ENCODE data around the gene RMND1. TPM values are rescaled to one million over a fixed set of nuclear protein-coding genes. Genes with fewer than 3 reads are reported as not detected.
"Not testable (repeated sequence)": the region's sequence is repeated elsewhere in the genome, so short reads cannot be mapped to it uniquely, and the experiment has no call there.

RMND1 gene
- total RNA-seq, 2 experiments from 2014 or later, result 6.5 to 7.5 TPM

DNA sequence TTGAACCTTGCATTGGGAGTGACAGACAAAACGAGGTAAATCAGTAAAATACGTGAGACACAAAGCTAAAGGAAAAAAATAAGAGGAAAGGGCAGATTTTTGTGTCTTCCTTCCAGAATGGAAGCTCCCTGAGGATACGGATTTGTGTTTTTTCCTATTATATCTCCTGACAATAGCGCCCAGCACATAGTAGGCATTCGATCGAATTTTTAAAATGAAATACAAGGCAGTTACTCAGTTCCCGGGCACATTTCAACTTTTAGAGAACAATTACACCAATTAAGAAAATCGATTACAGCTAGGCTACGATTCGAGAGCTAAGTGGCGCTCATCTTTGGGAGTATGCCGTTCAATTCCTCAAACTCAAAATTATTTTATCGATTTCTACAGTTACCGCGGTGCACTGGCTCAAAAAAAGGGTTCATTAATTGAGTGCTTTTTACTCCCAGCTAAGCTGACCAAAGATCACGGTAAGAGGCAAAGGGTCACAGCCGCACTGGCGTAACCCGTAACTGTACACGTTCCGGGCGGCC lies 443 bp downstream of the RMND1 start:
- Mint-ChIP-seq H3K27me3 (no peaks in the 10 kb centered on the region), H3K4me1 (ENCODE audit: low read depth) (peaks cover 65% of the 10 kb centered on the region), H3K4me3 (peak overlapping the region; percentile 91), H3K27ac (peak overlapping the region; percentile 80), H3K9me3 (no peaks in the 10 kb centered on the region), H3K36me3 (ENCODE audit: low read depth) (peaks cover 28% of the 10 kb centered on the region)
- CTCF ChIA-PET, result interaction anchor here (0.7 to 2.0 kb wide), 6 partner anchors 10 to 61 kb away, joined by 3 to 6 read pairs (median 3); no protein-coding TSS in a partner anchor
- ATAC-seq (ENCODE audit: poor library complexity) (no peak), DNase-seq (no peak)
- POLR2A ChIA-PET, result interaction anchor here (0.5 to 3.5 kb wide), 13 partner anchors 9 to 855 kb away, joined by 3 to 108 read pairs (median 4); partner anchors contain the start of gene ZBTB2
- peak overlapping the region; percentile 76 for H3K4me3 ChIP-seq (ENCODE audit: low read length)
- TF ChIP-seq, protein P1, sequence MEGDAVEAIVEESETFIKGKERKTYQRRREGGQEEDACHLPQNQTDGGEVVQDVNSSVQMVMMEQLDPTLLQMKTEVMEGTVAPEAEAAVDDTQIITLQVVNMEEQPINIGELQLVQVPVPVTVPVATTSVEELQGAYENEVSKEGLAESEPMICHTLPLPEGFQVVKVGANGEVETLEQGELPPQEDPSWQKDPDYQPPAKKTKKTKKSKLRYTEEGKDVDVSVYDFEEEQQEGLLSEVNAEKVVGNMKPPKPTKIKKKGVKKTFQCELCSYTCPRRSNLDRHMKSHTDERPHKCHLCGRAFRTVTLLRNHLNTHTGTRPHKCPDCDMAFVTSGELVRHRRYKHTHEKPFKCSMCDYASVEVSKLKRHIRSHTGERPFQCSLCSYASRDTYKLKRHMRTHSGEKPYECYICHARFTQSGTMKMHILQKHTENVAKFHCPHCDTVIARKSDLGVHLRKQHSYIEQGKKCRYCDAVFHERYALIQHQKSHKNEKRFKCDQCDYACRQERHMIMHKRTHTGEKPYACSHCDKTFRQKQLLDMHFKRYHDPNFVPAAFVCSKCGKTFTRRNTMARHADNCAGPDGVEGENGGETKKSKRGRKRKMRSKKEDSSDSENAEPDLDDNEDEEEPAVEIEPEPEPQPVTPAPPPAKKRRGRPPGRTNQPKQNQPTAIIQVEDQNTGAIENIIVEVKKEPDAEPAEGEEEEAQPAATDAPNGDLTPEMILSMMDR (IDR thresholded peaks at IDR 0.05), result no peak
- peaks cover 4% of the 10 kb centered on the region for H3K36me3 ChIP-seq (ENCODE audit: insufficient read depth, low read length)
- no peaks in the 10 kb centered on the region for H3K27me3 ChIP-seq (ENCODE audit: control insufficient read depth in 1 of 2, insufficient read depth in 2 of 2, low read length in 2 of 2)
- intact Hi-C loops (cut with DNase I, micrococcal nuclease), result loop anchor here (5.0 to 10.0 kb wide), 3 partner anchors 44 to 1543 kb away; partner anchors contain the start of gene MTHFD1L (in 1 of the 2)
- peaks cover 13% of the 10 kb centered on the region for H3K4me1 ChIP-seq (ENCODE audit: insufficient read depth, low read length)
- H3K9me3 ChIP-seq (ENCODE audit: control insufficient read depth in 1 of 2, insufficient read depth in 1 of 2, low read length in 2 of 2), result no peaks in the 10 kb centered on the region
- peak overlapping the region; percentile 35 to 85 for H3K27ac ChIP-seq (ENCODE audit: low read depth in 1 of 2, low read length in 2 of 2)

DNA sequence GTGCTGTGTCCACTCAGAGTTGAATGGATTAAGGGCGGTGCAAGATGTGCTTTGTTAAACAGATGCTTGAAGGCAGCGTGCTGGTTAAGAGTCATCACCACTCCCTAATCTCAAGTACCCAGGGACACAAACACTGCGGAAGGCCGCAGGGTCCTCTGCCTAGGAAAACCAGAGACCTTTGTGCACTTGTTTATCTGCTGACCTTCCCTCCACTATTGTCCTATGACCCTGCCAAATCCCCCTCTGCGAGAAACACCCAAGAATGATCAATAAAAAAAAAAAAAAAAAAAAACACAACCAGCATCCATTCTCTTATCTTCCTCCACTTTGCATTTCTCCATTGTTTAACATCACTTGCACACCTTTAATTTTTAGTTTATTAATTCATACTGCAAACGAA lies 998 bp downstream of the RMND1 start:
- H3K36me3 ChIP-seq (ENCODE audit: insufficient read depth, low read length); H3K27me3 Mint-ChIP-seq; H3K27me3 ChIP-seq (ENCODE audit: control insufficient read depth in 1 of 2, insufficient read depth in 2 of 2, low read length in 2 of 2); H3K27ac ChIP-seq (ENCODE audit: low read depth in 1 of 2, low read length in 2 of 2); H3K9me3 Mint-ChIP-seq; ATAC-seq (ENCODE audit: poor library complexity); DNase-seq; H3K9me3 ChIP-seq (ENCODE audit: control insufficient read depth in 1 of 2, insufficient read depth in 1 of 2, low read length in 2 of 2): not testable (repeated sequence)
- peaks cover 65% of the 10 kb centered on the region for H3K4me1 Mint-ChIP-seq (ENCODE audit: low read depth)
- ChIA-PET CTCF (interaction anchor here (1.1 to 2.0 kb wide), 4 partner anchors 13 to 61 kb away, joined by 3 to 6 read pairs (median 3); no protein-coding TSS in a partner anchor), POLR2A (interaction anchor here (1.0 to 3.5 kb wide), 9 partner anchors 8 to 61 kb away, joined by 3 to 108 read pairs (median 11); partner anchors contain the start of gene ZBTB2)
- Histone ChIP-seq H3K4me1 (ENCODE audit: insufficient read depth, low read length) (peaks cover 13% of the 10 kb centered on the region), H3K4me3 (ENCODE audit: low read length) (peak overlapping the region; percentile 76)
- H3K4me3 Mint-ChIP-seq, result peak overlapping the region; percentile 91
- H3K27ac Mint-ChIP-seq, result peak overlapping the region; percentile 80
- intact Hi-C loops (cut with DNase I, micrococcal nuclease), result loop anchor here (5.0 to 10.0 kb wide), 3 partner anchors 44 to 1544 kb away; partner anchors contain the start of gene MTHFD1L (in 1 of the 2)
- peaks cover 23% of the 10 kb centered on the region for H3K36me3 Mint-ChIP-seq (ENCODE audit: low read depth)

DNA sequence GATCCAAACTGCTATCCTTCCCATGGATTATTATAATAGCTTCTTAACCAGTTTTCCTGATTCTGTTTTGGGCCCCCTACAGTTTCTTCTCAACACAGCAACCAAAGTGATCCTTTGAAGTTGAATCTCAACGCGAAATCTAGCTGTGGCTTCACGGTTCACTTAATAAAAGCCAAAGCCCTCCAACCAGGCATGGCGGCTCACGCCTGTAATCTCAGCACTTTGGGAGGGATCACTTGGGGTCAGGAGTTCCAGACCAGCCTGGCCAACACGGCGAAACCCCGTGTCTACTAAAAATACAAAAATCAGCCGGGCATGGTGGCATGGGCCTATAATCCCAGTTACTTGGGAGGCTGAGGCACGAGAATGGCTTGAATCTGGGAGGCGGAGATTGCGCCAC lies 3.3 kb downstream of the RMND1 start:
- Mint-ChIP-seq H3K36me3 (ENCODE audit: low read depth) (peaks cover 26% of the 10 kb centered on the region), H3K9me3 (no peaks in the 10 kb centered on the region), H3K4me1 (ENCODE audit: low read depth) (peaks cover 57% of the 10 kb centered on the region), H3K4me3 (no peak overlapping the region), H3K27me3 (no peaks in the 10 kb centered on the region), H3K27ac (peak overlapping the region; percentile 23)
- POLR2A ChIA-PET, result no interaction called here
- Histone ChIP-seq H3K36me3 (ENCODE audit: insufficient read depth, low read length) (peaks cover 14% of the 10 kb centered on the region), H3K4me1 (ENCODE audit: insufficient read depth, low read length) (peaks cover 13% of the 10 kb centered on the region), H3K9me3 (ENCODE audit: control insufficient read depth in 1 of 2, insufficient read depth in 1 of 2, low read length in 2 of 2) (no peaks in the 10 kb centered on the region), H3K27ac (ENCODE audit: low read depth in 1 of 2, low read length in 2 of 2) (no peak overlapping the region), H3K27me3 (ENCODE audit: control insufficient read depth in 1 of 2, insufficient read depth in 2 of 2, low read length in 2 of 2) (no peaks in the 10 kb centered on the region), H3K4me3 (ENCODE audit: low read length) (no peak overlapping the region)
- CTCF ChIA-PET, result interaction anchor here (1.0 kb wide), 1 partner anchor 43 kb away, joined by 3 read pairs; no protein-coding TSS in a partner anchor
- no peak for DNase-seq
- intact Hi-C loops (cut with DNase I, micrococcal nuclease), result loop anchor here in 1 of 2 experiments (5.0 to 10.0 kb wide), 2 partner anchors 41 to 676 kb away; no protein-coding TSS in a partner anchor
- no peak for ATAC-seq (ENCODE audit: poor library complexity)
- TF ChIP-seq, protein P1 (IDR thresholded peaks at IDR 0.05), result no peak
